ENCODE data around the gene KIAA0232.

DNA sequence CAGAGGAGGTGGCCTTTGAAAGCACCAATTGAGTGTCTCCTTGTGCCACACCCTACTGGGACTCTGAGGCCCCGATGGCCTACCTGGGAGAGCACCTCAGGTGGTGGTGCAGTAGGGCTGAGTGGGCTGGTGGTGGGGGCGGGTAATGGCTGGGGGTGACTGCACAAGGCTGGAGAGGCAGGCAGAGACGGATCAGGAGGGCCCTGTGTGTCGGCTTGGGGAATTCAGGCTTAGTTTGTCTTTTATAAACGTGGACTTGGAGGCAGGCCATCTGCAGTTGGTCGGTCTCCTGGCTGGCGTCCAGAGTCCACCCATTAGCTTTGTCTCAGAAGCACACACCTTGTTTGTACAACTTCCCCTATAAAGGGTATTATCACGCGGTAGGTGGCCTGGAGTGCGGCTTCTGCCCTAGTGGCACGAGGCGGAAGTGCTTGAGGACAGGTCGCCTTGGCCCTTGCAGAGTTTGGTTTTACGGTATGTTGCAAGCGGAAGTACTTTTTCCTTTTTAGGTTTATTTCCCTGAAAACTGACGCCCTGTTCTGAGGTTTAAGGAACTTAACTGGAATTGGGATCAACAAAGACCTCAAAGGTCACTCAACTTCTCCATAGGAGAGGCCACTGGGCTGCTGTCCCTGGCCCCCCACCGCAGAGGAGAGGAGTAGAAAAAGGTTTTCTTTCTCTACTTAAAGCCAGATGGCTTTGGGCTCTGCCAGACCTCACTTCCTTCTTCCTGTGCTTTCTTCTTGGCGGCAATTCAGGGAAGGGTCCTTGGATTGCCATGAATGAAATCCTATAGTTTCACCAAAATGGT lies 135.1 kb downstream of the KIAA0232 start:
- TF ChIP-seq RAD21 (IDR thresholded peaks at IDR 0.05; ENCODE audit: low read depth) (no peak), EP300 (IDR thresholded peaks at IDR 0.05; ENCODE audit: borderline replicate concordance) (no peak), ZBTB7A (IDR thresholded peaks at IDR 0.05; ENCODE audit: low read depth) (no peak; the same call in 1 of the 2 replicates), TCF12 (IDR thresholded peaks at IDR 0.05; ENCODE audit: low read depth) (peak; percentile 77), FOXM1 (IDR thresholded peaks at IDR 0.05; ENCODE audit: borderline replicate concordance, low read depth) (peak; percentile 45; the same call in 1 of the 2 replicates), TAF1 (IDR thresholded peaks at IDR 0.05; ENCODE audit: low read depth) (no peak), YY1 (IDR thresholded peaks at IDR 0.05; ENCODE audit: low read depth) (peak; percentile 35; the same call in 1 of the 2 replicates), CREB1 (IDR thresholded peaks at IDR 0.05; ENCODE audit: low read depth) (no peak), CEBPB (IDR thresholded peaks at IDR 0.05) (peak; percentile 75), EGR1 (IDR thresholded peaks at IDR 0.05) (no peak), TEAD4 (IDR thresholded peaks at IDR 0.05) (peak; percentile 66)
- TF ChIP-seq, protein P1, sequence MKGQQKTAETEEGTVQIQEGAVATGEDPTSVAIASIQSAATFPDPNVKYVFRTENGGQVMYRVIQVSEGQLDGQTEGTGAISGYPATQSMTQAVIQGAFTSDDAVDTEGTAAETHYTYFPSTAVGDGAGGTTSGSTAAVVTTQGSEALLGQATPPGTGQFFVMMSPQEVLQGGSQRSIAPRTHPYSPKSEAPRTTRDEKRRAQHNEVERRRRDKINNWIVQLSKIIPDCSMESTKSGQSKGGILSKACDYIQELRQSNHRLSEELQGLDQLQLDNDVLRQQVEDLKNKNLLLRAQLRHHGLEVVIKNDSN (IDR thresholded peaks at IDR 0.05): 0 out of 2 replicates have a peak, but pooled peaks have one; percentile 40
- TF ChIP-seq, protein P2, sequence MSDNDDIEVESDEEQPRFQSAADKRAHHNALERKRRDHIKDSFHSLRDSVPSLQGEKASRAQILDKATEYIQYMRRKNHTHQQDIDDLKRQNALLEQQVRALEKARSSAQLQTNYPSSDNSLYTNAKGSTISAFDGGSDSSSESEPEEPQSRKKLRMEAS (IDR thresholded peaks at IDR 0.05): peak; percentile 98
- TF ChIP-seq, protein P3, sequence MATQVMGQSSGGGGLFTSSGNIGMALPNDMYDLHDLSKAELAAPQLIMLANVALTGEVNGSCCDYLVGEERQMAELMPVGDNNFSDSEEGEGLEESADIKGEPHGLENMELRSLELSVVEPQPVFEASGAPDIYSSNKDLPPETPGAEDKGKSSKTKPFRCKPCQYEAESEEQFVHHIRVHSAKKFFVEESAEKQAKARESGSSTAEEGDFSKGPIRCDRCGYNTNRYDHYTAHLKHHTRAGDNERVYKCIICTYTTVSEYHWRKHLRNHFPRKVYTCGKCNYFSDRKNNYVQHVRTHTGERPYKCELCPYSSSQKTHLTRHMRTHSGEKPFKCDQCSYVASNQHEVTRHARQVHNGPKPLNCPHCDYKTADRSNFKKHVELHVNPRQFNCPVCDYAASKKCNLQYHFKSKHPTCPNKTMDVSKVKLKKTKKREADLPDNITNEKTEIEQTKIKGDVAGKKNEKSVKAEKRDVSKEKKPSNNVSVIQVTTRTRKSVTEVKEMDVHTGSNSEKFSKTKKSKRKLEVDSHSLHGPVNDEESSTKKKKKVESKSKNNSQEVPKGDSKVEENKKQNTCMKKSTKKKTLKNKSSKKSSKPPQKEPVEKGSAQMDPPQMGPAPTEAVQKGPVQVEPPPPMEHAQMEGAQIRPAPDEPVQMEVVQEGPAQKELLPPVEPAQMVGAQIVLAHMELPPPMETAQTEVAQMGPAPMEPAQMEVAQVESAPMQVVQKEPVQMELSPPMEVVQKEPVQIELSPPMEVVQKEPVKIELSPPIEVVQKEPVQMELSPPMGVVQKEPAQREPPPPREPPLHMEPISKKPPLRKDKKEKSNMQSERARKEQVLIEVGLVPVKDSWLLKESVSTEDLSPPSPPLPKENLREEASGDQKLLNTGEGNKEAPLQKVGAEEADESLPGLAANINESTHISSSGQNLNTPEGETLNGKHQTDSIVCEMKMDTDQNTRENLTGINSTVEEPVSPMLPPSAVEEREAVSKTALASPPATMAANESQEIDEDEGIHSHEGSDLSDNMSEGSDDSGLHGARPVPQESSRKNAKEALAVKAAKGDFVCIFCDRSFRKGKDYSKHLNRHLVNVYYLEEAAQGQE (IDR thresholded peaks at IDR 0.05; ENCODE audit: low read depth): no peak
